Sciatic nerve (tissue), 2 donors: ENCODE measurements around the gene MRPS34. TPM values are rescaled to one million over a fixed set of nuclear protein-coding genes. Genes with fewer than 3 reads are reported as not detected.
A peak's percentile ranks its signal among the peaks of the same experiment; 100 is the strongest.

Experiments used
- ATAC-seq: fragments of 200-7000 bp; cut with Tn5 transposase; one replicate; pipeline ENCODE4 v1.9.1; 2020; ENCODE audit warnings: mild to moderate bottlenecking, moderate library complexity
- DNase-seq: peaks from one replicate; pipeline ENCODE4 v3.0.0-alpha.2; 2020; ENCODE audit warnings: low spot score
- intact Hi-C: fragments of 100-400 bp; cut with DNase I; formaldehyde crosslinking; loops from one replicate; pipeline ENCODE4 v1.14.2; 2022
- total RNA-seq: library from RNA; stranded (reverse); fragmentation: NEBNext Ultra II Directional; extraction: Animal tissue kit (Norgen Biotek cat#: 25700); gene quantifications from one replicate; pipeline ENCODE4 v1.2.1, GENCODE V29; 2021
- donor health status: DM: no; HTN: no; CAD: no.
- donor health status: DM: no; HTN: no; CAD: no.

MRPS34 gene
- total RNA-seq, 1 donor from 2014 or later, result 42.7 TPM

DNA sequence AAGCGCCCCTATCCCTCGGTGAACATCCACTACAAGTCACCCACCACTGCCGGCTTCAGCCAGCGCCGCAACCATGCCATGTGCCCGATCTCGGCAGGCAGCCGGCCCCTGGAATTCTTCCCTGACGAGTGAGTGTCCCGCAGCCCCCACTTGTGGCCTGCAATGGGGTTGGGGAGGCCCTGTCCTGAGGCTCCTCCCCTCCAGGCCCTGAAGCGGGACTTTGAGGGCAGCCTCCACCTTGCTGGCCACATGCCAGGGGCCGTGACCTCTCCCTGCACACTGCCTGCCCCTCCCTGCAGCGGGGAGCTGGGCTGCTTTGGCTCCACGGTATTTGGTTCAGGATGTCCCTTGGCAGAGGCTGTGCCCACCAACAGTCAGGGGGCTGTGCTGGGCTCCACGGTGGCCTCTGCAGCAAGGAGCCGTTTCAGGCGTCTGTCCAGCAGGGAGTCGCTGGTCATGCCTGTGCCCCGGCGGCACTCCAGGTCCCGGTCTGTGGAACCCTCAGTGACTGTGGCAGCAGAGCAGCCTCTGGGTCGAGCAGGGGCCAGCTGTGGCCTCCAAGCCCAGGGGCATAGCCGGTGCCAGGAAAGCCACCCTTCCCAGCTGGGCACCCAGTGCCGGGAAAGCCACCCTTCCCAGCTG lies 9.9 kb downstream of the MRPS34 start:
- ATAC-seq, result no peak
- intact Hi-C loops, result no loop called here
- DNase-seq, result no peak

DNA sequence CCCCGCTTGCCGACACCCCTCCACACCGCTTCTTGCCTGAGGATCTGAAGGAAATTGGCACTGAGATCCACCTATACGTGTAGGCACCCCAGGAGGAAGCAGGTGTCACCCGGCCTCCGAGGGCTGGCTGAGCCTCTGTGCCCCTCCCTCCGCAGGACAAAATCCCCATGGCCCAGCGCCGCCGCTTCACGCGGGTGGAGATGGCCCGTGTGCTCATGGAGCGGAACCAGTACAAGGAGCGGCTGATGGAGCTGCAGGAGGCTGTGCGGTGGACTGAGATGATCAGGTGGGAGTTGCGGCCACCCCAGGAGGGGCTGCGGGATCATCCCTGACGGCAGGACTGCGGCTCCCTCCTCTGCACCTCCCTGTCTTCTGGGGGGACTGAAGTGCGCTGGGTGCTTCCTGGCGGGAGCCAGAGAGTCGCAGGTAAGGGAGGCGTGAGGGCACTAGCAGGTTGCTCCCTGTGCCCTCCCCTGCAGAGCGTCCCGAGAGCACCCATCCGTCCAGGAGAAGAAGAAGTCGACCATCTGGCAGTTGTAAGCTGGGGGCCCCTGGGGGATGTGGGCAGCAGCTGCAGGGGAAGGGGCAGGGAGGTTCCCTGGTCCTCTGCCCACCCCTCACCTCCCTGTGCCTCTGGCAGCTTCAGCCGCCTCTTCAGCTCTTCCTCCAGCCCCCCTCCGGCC lies 10.6 kb downstream of the MRPS34 start:
- intact Hi-C loops, result no loop called here
- ATAC-seq, result no peak
- DNase-seq, result no peak

DNA sequence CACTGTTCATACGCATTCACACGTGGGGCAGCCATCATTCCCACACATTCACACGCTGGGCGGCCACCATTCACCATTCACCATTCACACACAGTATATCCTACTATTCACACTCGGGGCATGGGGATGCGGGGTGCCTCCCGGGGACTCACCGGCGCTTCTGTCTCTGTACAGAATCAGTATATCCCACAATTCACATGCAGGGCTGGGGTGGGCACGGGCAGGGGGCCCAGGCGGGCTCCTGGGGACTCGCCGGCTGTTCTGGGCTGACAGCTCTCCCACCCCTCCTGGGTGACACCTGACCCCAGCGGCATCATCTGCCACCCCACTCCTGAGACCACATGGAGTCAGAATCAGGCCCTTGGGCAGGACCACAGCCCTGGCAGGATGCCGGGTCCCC lies 11.2 kb downstream of the MRPS34 start:
- intact Hi-C loops, result no loop called here
- DNase-seq (no peak), ATAC-seq (no peak)

DNA sequence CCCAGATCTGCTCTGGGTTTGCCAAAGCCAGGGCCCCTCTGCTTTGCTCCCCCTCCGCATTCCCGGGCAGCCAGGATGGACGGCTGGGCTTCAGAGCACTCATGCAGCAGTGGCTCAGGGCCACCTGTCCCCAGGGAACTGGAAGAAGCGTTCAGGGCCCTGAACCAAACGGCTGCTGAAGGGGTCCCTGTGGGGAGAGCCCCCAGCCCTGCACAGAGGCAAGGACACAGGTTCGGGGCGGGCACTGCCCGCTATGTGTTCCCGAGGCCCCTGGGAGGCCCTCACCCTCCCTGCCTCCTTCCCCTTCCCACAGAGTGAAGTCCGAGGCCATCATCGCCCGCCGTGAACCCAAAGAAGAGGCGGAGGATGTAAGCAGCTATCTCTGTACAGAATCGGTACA lies 12.0 kb downstream of the MRPS34 start:
- peak; percentile 49 for DNase-seq
- intact Hi-C loops, result no loop called here
- no peak for ATAC-seq

DNA sequence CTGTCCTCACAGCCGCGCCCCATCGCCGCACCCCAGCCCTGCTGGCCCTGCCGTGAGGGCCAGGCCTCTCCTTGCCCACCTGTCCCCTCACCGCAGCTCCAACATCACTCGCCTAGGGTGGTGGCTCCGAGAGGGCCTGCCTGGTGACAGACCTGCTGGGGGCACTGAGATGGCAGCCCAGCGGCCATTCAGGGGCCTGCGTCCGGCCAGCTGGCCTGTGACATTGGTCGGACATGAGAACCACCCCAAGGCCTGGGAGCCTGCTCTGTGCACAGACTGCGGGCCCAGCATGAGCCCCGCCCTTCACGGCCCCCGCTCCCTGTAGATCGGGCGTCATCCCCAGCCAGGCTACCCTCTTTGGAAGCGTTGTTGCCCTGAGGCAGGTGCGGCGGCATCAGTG lies 13.4 kb downstream of the MRPS34 start:
- ATAC-seq (no peak), DNase-seq (no peak)
- intact Hi-C loops, result no loop called here

- intact Hi-C loops, result no loop called here
- DNase-seq, result no peak
- ATAC-seq, result no peak
These were observed 14.0 kb downstream of the MRPS34 start for GRCh38 chr16:1758923-1759322.

DNA sequence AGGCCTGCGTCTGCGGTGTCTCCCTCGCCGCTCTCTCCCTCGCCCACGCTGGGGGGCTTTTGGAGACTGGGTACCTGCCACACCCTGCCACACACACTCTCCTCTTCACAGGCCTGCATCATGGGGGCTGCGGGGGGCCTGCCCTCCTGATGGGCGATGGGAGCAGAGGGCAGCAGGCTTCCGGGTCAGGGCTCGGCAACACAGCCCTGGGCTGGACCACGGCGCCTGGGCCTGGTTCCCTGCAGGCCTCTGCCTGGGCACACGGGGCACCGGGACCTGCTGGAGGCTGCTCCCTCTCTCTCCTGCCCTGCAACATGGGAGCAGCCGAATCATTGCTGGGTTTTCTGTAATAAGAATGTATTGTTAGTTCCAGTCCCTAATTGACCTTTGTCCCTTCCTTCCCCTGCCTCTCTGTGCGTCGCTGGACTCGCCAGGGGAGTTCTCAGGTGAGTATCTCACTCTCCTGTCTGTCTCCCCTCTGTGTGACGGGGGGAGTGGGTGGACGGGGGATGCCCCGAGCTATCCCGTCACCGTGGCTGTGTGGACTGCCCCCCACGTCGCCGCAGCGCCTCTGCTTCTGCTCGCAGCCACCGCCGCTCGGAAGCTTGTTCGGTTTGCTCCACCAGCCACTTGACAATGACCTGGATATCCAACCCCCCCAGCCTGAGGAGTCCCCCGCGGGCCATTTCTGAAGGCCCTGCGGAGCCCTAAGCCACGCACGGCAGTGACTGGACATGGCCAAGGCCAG lies 15.0 kb downstream of the MRPS34 start:
- DNase-seq (no peak), ATAC-seq (no peak)
- intact Hi-C loops, result no loop called here

DNA sequence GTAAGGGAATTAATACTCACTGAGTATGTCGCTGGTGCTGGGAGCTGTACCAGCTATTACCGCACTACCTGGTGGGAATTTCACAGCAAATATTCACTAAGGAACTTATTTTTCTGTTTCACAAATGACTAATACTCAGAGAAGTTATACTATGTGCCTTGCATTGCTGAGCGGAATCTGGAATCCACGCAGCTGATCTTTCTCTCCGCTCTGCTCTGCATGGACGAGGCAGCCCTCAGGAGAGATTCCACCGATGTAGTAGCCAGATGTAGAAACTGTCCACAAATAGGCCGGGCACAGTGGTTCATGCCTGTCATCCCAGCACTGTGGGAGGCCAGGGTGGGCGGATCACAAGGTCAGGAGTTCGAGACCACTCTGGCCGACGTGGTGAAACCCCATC lies 18.7 kb downstream of the MRPS34 start:
- DNase-seq (no peak), ATAC-seq (no peak)
- intact Hi-C loops, result no loop called here

DNA sequence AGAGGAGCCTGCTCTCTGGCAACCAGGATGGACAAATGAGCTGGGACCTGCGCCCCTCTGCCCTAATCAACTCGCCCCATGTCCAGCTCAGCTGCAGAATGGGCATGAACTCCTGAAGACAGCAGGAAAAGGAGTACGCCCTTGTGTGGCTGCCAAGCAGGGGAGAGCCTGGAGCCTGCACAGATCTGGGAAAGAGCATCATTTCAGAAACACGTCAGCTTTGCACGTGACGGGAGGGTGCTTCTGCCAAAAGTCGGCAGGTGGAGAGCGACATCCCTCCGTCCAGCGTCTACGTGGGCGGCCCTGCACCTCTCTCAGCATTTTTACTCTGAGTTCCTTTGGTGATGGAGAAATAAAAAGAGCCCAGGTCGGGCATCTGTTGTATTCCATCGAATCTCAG lies 20.1 kb downstream of the MRPS34 start:
- ATAC-seq (no peak), DNase-seq (peak; percentile 38)
- intact Hi-C loops, result no loop called here

- no peak for ATAC-seq
- intact Hi-C loops, result no loop called here
- peak; percentile 56 for DNase-seq
These were observed 21.0 kb downstream of the MRPS34 start for GRCh38 chr16:1751946-1752345.

DNA sequence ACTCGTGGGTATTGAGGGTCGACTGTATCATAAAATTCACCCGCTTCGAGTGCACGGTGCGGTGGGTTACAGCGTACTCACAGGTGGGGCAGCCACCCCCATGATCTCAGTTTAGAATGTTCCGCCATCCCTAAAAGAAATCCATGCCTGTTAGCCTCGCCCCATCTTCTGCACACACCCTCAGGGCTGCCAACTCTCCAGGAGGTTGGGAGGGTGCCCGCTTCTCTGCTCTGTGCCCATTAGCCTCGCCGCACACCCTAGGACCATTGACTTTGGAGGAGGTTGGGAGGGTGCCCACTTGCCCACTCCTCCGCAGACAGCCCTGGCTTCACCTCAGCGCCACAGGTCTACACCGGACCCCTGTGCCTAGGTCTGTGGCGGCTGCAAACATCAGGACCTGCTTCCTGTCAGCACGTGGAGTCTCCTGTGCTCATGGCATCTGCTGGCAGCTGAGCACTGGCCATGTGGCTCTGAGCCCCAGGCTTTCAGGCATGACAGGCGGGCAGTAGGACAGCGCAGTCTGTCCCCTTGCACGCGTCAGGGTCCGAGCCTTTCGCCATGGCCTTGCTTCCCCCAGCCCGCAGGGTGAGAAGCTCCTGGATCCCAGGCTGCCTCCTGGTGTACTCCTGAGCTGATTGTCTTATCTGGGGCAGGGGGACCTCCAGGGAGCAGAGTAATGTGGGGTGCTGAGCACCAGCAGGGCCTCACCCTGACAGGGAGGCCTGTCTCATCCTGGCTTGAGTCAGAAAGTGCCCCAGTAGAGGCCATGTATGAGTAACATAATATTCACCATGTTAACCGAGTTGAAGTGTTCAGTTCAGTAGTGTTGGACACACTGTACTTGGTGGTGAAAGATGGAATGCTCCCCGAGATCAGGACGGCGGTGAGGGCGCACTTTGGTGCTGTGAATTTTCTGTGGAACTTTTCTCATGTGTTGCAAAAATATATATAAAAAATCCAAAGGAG lies 23.5 kb downstream of the MRPS34 start:
- peak; percentile 45 for DNase-seq
- peak; percentile 8 for ATAC-seq
- intact Hi-C loops, result no loop called here

GRCh38 chr16:1747934-1748333 lies 25.0 kb downstream of the MRPS34 start:
- intact Hi-C loops, result no loop called here
- peak; percentile 46 for DNase-seq
- no peak for ATAC-seq

DNA sequence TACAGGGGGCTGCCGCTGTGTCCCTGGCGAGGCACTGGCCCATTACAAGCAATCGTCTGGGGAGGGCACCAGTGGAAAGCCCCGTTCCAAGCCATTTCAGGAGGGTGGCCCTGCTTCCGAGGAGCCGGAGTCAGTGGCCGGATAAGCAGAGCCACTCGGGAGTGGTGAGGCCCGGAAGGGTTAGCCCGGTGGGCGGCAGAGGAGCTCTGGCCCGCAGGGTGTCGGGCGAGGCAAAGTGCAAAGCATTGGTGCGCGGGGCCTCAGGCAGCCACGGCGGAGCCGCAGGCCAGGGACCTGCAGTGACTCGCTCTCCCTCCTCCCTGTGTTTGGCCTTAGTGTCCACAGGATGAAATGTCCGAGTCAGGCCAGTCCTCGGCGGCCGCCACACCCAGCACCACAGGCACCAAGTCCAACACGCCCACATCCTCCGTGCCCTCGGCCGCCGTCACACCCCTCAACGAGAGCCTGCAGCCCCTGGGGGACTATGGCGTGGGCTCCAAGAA lies 26.2 kb downstream of the MRPS34 start:
- peak; percentile 57 for DNase-seq
- no peak for ATAC-seq
- intact Hi-C loops, result no loop called here

DNA sequence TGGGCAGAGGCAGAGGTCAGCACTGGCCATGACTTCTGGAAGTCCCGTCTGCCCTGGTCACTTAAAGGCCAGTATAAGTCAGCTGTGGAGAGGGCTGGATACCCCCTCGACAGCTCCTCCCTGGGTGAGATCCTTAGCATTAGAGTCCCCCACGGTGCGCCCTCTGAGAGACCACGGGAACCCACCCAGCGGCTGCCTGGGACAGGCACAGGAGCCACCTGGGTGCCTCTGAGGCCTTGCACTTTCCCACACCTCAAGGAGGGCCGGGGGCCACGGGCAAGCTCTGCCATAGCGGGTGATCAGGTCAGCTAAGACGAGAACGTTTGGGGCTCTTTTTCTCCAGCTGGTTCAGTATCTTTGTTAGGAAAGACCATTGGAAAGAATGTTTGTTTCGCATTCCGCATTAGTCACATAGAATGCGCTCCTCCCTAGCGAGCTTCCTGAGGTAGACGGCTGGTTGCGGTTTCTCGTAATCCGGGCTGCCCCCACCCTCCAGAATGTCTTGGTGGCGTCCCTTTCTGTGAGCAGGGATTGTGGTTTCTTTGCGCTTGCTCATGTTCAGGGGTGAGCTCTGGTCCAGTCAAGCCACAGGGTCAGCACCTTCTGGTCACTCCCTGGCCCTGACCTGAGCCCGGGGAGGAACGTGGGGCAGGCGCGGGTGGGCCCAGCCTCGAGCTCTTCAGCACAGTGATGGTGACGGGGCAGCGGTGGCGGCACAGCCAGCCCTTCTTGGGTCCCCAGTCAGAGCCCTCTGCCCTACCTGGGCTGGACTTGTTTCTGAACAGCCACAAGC lies 26.8 kb downstream of the MRPS34 start:
- ATAC-seq, result no peak
- intact Hi-C loops, result no loop called here
- DNase-seq, result peak; percentile 47

GRCh38 chr16:1745181-1745899 lies 27.6 kb downstream of the MRPS34 start:
- DNase-seq, result peak; percentile 44
- intact Hi-C loops, result no loop called here
- ATAC-seq, result no peak

DNA sequence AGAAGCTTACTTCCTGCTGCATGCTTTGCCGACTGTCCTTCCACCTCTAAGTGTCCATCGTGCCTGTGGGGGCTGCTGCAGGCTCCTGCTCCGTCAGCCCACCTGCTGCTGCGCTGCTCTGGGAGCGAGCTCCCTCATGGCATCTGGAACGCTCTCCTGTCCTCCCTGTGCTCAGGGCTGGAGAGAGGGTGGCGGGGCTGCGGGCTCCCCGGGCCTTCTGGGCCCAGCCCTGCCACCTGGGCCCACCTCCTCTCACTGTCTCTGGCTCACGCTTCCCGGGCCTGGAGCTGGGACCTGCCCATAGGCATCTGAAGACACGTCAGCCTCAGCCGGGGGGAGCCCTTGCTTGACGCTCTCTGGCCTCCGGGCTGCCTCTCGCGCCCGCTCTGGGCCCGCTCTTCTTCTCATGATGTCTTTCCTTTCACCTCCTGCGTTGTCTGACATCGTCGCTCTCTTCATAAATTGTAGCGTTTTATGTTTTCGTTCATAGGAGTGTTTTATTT lies 28.5 kb downstream of the MRPS34 start:
- DNase-seq, result peak; percentile 41
- intact Hi-C loops, result no loop called here
- ATAC-seq, result no peak
